Kidney epithelial cell (primary cell): ENCODE data around the gene CDH22. TPM values are rescaled to one million over a fixed set of nuclear protein-coding genes. Genes with fewer than 3 reads are reported as not detected.

Experiments
- DNase-seq: peaks from one replicate; pipeline ENCODE4 v3.0.0-alpha.2; 2010; ENCODE audit warnings: low read depth
- H3K27me3 ChIP-seq: 2 replicates; pipeline ENCODE4 v1.6.0; 2011; ENCODE audit warnings: low read length; ENCODE audit not compliant: control insufficient read depth, insufficient read depth
- H3K36me3 ChIP-seq: 2 replicates; pipeline ENCODE4 v1.5.1; 2011; ENCODE audit warnings: low read length; ENCODE audit not compliant: control insufficient read depth, insufficient read depth
- H3K4me3 ChIP-seq: 2 replicates; pipeline ENCODE4 v1.5.1; 2011; ENCODE audit warnings: low read depth, mild to moderate bottlenecking, control low read depth, low read length
- total RNA-seq: library from RNA; depleted of rRNA; stranded (reverse); fragments of >200 nt; gene quantifications from 2 replicates; pipeline ENCODE4 v1.2.3, GENCODE V29; 2015
- TF ChIP-seq, protein P1 (sequence below): IDR thresholded peaks from 2 replicates; pipeline ENCODE4 v1.5.1; 2011; ENCODE audit warnings: mild to moderate bottlenecking, moderate library complexity, low read length, control low read depth, inconsistent platforms; ENCODE audit not compliant: insufficient read depth, poor library complexity, severe bottlenecking

Gene CDH22
- total RNA-seq, 1 donor from 2014 or later: not detected

- no peak for DNase-seq
- TF ChIP-seq, protein P1, sequence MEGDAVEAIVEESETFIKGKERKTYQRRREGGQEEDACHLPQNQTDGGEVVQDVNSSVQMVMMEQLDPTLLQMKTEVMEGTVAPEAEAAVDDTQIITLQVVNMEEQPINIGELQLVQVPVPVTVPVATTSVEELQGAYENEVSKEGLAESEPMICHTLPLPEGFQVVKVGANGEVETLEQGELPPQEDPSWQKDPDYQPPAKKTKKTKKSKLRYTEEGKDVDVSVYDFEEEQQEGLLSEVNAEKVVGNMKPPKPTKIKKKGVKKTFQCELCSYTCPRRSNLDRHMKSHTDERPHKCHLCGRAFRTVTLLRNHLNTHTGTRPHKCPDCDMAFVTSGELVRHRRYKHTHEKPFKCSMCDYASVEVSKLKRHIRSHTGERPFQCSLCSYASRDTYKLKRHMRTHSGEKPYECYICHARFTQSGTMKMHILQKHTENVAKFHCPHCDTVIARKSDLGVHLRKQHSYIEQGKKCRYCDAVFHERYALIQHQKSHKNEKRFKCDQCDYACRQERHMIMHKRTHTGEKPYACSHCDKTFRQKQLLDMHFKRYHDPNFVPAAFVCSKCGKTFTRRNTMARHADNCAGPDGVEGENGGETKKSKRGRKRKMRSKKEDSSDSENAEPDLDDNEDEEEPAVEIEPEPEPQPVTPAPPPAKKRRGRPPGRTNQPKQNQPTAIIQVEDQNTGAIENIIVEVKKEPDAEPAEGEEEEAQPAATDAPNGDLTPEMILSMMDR: no peak
- Histone ChIP-seq H3K27me3 (peaks cover 10% of the 10 kb centered on the region), H3K4me3 (no peak overlapping the region), H3K36me3 (no peaks in the 10 kb centered on the region)
Observed at GRCh38 chr20:46240065-46240464, 68.2 kb downstream of the CDH22 start.

DNA sequence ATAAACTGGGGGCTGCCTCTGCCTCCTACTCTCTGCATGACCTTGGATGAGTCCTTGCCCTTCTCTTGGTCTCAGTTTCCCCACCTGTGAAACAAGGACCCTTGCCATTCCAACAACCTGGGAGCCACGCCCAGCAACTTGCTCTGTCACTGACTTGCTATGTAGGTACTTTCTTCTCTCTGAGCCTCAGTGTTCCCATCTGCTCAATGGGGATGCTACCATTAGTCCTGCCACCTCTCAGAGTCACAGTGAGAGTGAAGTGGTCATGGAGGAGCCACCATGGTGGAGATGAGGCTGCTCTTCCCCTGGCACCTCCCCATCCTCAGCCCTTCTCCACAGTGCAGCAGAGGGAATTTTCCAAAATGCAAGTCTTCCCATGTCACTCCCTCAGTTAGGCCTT lies 70.6 kb downstream of the CDH22 start:
- DNase-seq: no peak

DNA sequence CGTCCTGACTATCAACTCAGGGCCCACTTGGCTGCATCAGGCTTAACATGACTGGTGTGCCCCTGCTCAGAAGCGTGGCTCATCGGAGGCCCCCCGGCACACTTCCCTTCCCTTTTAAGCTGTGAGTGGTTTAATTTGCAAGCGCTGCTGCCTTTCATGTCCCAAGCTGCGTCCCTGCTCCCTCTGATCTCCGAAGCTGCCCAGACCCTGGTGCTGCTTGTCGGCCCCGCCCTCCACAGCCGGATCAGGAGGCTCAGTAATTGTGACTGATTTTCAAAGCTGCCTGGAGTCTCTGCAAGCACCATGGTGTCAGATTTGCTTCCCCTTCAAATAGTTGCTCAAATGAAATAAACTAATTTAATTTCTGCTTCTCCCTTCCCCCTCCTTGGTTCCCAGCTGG lies 71.1 kb downstream of the CDH22 start:
- Histone ChIP-seq H3K36me3 (no peaks in the 10 kb centered on the region), H3K27me3 (peaks cover 6% of the 10 kb centered on the region), H3K4me3 (no peak overlapping the region)
- DNase-seq: no peak
- TF ChIP-seq, protein P1: no peak

More for the DNA sequence above, 70.6 kb downstream of the CDH22 start:
- peaks cover 6% of the 10 kb centered on the region for H3K27me3 ChIP-seq
- TF ChIP-seq, protein P1: no peak
- no peaks in the 10 kb centered on the region for H3K36me3 ChIP-seq
- H3K4me3 ChIP-seq: no peak overlapping the region

DNA sequence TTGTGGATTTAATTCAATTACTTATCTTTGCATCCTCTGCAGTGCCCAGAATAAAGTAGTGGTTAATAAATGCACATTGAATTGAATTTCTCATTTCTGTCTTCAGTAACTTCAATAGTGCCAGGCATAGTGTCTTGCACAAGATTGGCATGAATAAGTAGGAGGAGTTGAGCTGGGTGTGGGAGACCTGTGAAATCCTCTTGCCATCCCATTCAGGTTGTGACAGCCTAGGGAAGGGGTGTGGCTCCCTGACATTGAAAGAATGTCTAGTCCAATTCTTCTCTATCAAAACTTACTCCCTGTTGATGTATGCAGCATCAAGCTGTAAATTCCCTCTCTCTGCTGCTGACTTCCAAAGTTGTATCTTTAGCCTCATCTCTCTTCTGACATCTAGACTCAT lies 73.2 kb downstream of the CDH22 start:
- no peaks in the 10 kb centered on the region for H3K36me3 ChIP-seq
- H3K27me3 ChIP-seq: peaks cover 5% of the 10 kb centered on the region
- DNase-seq: no peak
- no peak overlapping the region for H3K4me3 ChIP-seq
- TF ChIP-seq, protein P1: no peak

DNA sequence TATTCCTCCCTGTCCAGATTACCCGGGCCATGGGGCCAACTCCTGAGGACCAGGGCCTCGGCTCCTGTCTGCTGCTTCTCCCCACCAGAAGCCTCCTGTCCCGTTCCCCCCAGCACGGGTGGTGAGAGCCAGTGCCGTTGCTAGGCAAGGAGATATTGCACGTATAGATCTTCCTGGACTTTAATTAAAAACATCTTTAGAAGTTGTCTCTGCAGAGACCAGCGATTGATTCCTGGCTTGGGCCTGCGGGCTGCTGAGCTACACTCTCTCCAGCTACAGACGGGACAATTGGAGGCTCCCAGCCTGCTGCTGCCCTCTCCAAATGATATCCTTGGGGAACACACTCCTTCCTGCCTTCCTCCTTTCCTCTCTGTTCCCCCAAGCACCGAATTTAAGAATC lies 74.6 kb downstream of the CDH22 start:
- TF ChIP-seq, protein P1: no peak
- no peak overlapping the region for H3K4me3 ChIP-seq
- no peaks in the 10 kb centered on the region for H3K27me3 ChIP-seq
- DNase-seq: no peak
- H3K36me3 ChIP-seq: no peaks in the 10 kb centered on the region

DNA sequence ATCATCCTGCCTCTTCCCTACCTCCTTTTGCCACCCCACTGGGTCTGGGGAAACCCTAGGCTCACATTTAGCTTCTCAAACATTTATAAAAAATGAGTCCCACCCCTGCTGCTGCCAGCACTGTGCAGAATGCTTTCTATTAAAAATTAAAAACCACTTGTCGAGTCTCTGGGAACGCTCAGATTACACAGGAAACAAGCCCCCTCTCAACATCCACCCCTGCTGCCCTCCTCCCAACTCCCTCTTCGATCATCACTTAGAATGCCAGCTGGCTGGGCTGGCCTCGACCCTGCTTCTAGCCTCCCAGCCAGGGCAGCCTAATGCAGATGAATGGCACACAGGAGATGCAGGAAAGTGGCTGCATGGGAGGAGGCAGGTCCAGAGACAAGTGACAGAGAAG lies 75.8 kb downstream of the CDH22 start:
- TF ChIP-seq, protein P1: no peak
- H3K4me3 ChIP-seq: no peak overlapping the region
- DNase-seq: no peak
- no peaks in the 10 kb centered on the region for H3K36me3 ChIP-seq
- no peaks in the 10 kb centered on the region for H3K27me3 ChIP-seq
